WERI-Rb-1 (cell line): Measurements from ENCODE around the gene CLIP2.
A peak's percentile ranks its signal among the peaks of the same experiment; 100 is the strongest.
"Not testable (repeated sequence)": the region's sequence is repeated elsewhere in the genome, so short reads cannot be mapped to it uniquely, and the experiment has no call there.

Experiments
- DNase-seq: peaks from one replicate; pipeline ENCODE4 v3.0.0-alpha.2; 2020
- H3K27ac ChIP-seq: fragments of 250-450 bp; sonication (Bioruptor Pico); 2 replicates; pipeline ENCODE4 v1.5.1; 2020; ENCODE audit warnings: mild to moderate bottlenecking, moderate library complexity
- H3K27me3 ChIP-seq: fragments of 250-450 bp; sonication (Bioruptor Pico); 2 replicates; pipeline ENCODE4 v1.5.1; 2021; ENCODE audit warnings: mild to moderate bottlenecking, low read depth, moderate library complexity; ENCODE audit not compliant: insufficient read depth, severe bottlenecking
- H3K36me3 ChIP-seq: fragments of 250-450 bp; sonication (Bioruptor Pico); 2 replicates; pipeline ENCODE4 v1.5.1; 2020; ENCODE audit warnings: mild to moderate bottlenecking, moderate library complexity
- H3K4me3 ChIP-seq: 2 replicates; pipeline ENCODE4 v1.5.1; 2011; ENCODE audit warnings: low read depth, mild to moderate bottlenecking, control low read depth, low read length
- H3K9me3 ChIP-seq: fragments of 250-450 bp; sonication (Bioruptor Pico); 2 replicates; pipeline ENCODE4 v1.5.1; 2021; ENCODE audit warnings: mild to moderate bottlenecking, moderate library complexity; ENCODE audit not compliant: severe bottlenecking
- CTCF ChIP-seq: IDR thresholded peaks from 2 replicates; pipeline ENCODE4 v1.5.1; 2011; ENCODE audit warnings: low read depth, mild to moderate bottlenecking, control low read depth, inconsistent platforms, low read length

Gene CLIP2

GRCh38 chr7:74289018-74289658 lies at the start of gene CLIP2:
TSS of gene CLIP2 (plus strand) at chr7:74289407. CDS start at chr7:74317547, 28,140 bp downstream.
- Histone ChIP-seq H3K4me3 (peak within 1 kb of the TSS; percentile 60), H3K27me3 (peaks cover 10% of the 10 kb centered on the region), H3K9me3 (no peaks in the 10 kb centered on the region), H3K27ac (no peak within 1 kb of the TSS), H3K36me3 (no peaks in the 10 kb centered on the region)
- TF ChIP-seq CTCF: no peak
- DNase-seq: peak; percentile 72

GRCh38 chr7:74240482-74240881 lies 48.7 kb upstream of the CLIP2 start:
- DNase-seq: no peak
- H3K36me3 ChIP-seq: peaks cover 95% of the 10 kb centered on the region
- H3K4me3 ChIP-seq: no peak overlapping the region
- no peaks in the 10 kb centered on the region for H3K27me3 ChIP-seq
- H3K9me3 ChIP-seq: no peaks in the 10 kb centered on the region
- no peak overlapping the region for H3K27ac ChIP-seq
- no peak for TF ChIP-seq CTCF

GRCh38 chr7:74242122-74242443 lies 47.1 kb upstream of the CLIP2 start:
- Histone ChIP-seq H3K9me3 (no peaks in the 10 kb centered on the region), H3K4me3 (no peak overlapping the region), H3K27me3 (no peaks in the 10 kb centered on the region), H3K36me3 (peaks cover 86% of the 10 kb centered on the region), H3K27ac (no peak overlapping the region)
- TF ChIP-seq CTCF: no peak
- no peak for DNase-seq

GRCh38 chr7:74246497-74246896 lies 42.7 kb upstream of the CLIP2 start:
- Histone ChIP-seq H3K9me3 (no peaks in the 10 kb centered on the region), H3K27me3 (no peaks in the 10 kb centered on the region), H3K36me3 (peaks cover 86% of the 10 kb centered on the region), H3K4me3 (no peak overlapping the region), H3K27ac (no peak overlapping the region)
- DNase-seq: no peak
- no peak for TF ChIP-seq CTCF

- H3K27ac ChIP-seq: no peak overlapping the region
- H3K4me3 ChIP-seq: no peak overlapping the region
- peaks cover 78% of the 10 kb centered on the region for H3K36me3 ChIP-seq
- DNase-seq: no peak
- H3K9me3 ChIP-seq: no peaks in the 10 kb centered on the region
- no peak for TF ChIP-seq CTCF
- H3K27me3 ChIP-seq: no peaks in the 10 kb centered on the region
These were observed 41.1 kb upstream of the CLIP2 start for GRCh38 chr7:74248156-74248555.

- not testable (repeated sequence) for H3K9me3 ChIP-seq, DNase-seq, H3K27ac ChIP-seq, H3K4me3 ChIP-seq, H3K27me3 ChIP-seq
- H3K36me3 ChIP-seq: peaks cover 75% of the 10 kb centered on the region
These were observed 40.1 kb upstream of the CLIP2 start for GRCh38 chr7:74249058-74249457.
